ENCODE data around the gene HOOK2. TPM values are rescaled to one million over a fixed set of nuclear protein-coding genes. Genes with fewer than 3 reads are reported as not detected.

The HOOK2 gene
- total and polyA plus RNA-seq, 2 of the 13 experiments (the other 11 are each of a cell fraction or from before 2014, with no cell fraction given) = 9.2 to 12.9 TPM

DNA sequence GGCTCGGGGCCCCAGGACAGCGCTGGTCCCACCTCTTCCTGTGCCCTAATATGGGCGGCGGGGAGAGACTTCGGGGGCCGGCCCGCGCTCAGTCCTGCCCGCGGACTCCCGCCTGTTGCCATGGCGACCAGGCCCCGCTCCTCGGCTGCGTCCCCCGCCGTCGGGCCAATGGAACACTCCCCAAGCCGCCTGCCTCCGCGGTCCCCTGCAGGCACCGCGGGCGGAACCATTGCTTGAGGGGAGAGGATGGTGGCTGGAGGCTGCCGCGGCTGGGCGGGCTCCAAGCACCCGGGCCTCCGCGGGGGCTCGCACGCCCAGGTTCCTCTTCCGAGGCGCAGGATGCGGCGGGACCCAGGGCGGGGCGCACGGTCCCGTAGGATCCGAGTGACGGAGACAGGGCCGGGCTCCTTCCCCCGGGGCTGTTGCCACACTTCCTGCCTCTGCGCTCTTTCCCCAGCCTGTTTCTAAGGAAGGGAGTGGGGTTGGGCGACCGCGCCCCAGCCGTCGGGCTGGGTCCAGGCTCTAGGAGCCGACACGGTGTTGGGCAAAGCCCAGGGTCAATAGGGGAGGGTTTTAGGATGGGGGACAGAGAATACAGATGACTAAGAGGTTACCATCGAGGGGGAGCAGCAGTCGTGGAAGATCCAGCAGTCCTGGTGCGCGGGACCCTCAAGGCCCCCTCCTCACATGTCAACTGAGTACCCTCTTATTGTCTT is 14.7 kb upstream of the HOOK2 start (continued):
- no peak for TF ChIP-seq FOXA1 (IDR thresholded peaks at IDR 0.05)
- no peak for TF ChIP-seq FOXA1 (CRISPR knock-in tag; IDR thresholded peaks at IDR 0.05)
- TF ChIP-seq ZNF652 (CRISPR knock-in tag; IDR thresholded peaks at IDR 0.05; ENCODE audit: borderline replicate concordance, low read depth) = no peak
- TF ChIP-seq ZNF564 (CRISPR knock-in tag; IDR thresholded peaks at IDR 0.05) = no peak
- TF ChIP-seq SAP130 (CRISPR knock-in tag; IDR thresholded peaks at IDR 0.05; ENCODE audit: low read depth) = peak; percentile 80
- no peak for TF ChIP-seq KDM4B (CRISPR knock-in tag; IDR thresholded peaks at IDR 0.05)
- TF ChIP-seq ZNF280D (CRISPR knock-in tag; IDR thresholded peaks at IDR 0.05) = no peak
- TF ChIP-seq ZNF816 (CRISPR knock-in tag; IDR thresholded peaks at IDR 0.05; ENCODE audit: borderline replicate concordance) = no peak
- TF ChIP-seq EHMT2 (IDR thresholded peaks at IDR 0.05; ENCODE audit: borderline replicate concordance, low read depth, low read length) = no peak
- TF ChIP-seq RXRB (CRISPR knock-in tag; IDR thresholded peaks at IDR 0.05; ENCODE audit: borderline replicate concordance) = no peak
- no peak for TF ChIP-seq ZMYM4 (CRISPR knock-in tag; IDR thresholded peaks at IDR 0.05)
- TF ChIP-seq MAFK (conservative IDR thresholded peaks at IDR 0.05 in 1 of 2, IDR thresholded peaks at IDR 0.05 in 1 of 2; ENCODE audit: low read length in 2 of 2) = no peak
- TF ChIP-seq WIZ (CRISPR knock-in tag; IDR thresholded peaks at IDR 0.05) = no peak
- TF ChIP-seq ZNF567 (CRISPR knock-in tag; IDR thresholded peaks at IDR 0.05; ENCODE audit: borderline replicate concordance) = no peak
- no peak for TF ChIP-seq NRL (CRISPR knock-in tag; IDR thresholded peaks at IDR 0.05; ENCODE audit: borderline replicate concordance)
- no peak for TF ChIP-seq NR3C1 (CRISPR knock-in tag; IDR thresholded peaks at IDR 0.05)
- TF ChIP-seq ZC3H13 (CRISPR knock-in tag; IDR thresholded peaks at IDR 0.05) = peak; percentile 33; the same call in 1 of the 2 replicates
- TF ChIP-seq HOXA3 (CRISPR knock-in tag; IDR thresholded peaks at IDR 0.05) = no peak; the same call in 1 of the 2 replicates
- 0 out of 2 replicates have a peak, but pooled peaks have one; percentile 45 for TF ChIP-seq ZNF761 (CRISPR knock-in tag; conservative IDR thresholded peaks at IDR 0.05)
- no peak for TF ChIP-seq ZFP82 (CRISPR knock-in tag; IDR thresholded peaks at IDR 0.05; ENCODE audit: borderline replicate concordance)
- no peak for TF ChIP-seq ZNF317 (CRISPR knock-in tag; IDR thresholded peaks at IDR 0.05)
- no peak for TF ChIP-seq ZNF720 (CRISPR knock-in tag; IDR thresholded peaks at IDR 0.05)
- no peak for TF ChIP-seq NR2F1 (CRISPR knock-in tag; IDR thresholded peaks at IDR 0.05)
- TF ChIP-seq, protein P1, sequence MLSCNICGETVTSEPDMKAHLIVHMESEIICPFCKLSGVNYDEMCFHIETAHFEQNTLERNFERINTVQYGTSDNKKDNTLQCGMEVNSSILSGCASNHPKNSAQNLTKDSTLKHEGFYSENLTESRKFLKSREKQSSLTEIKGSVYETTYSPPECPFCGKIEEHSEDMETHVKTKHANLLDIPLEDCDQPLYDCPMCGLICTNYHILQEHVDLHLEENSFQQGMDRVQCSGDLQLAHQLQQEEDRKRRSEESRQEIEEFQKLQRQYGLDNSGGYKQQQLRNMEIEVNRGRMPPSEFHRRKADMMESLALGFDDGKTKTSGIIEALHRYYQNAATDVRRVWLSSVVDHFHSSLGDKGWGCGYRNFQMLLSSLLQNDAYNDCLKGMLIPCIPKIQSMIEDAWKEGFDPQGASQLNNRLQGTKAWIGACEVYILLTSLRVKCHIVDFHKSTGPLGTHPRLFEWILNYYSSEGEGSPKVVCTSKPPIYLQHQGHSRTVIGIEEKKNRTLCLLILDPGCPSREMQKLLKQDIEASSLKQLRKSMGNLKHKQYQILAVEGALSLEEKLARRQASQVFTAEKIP (CRISPR knock-in tag; IDR thresholded peaks at IDR 0.05; ENCODE audit: borderline replicate concordance) = no peak
- TF ChIP-seq TMF1 (CRISPR knock-in tag; IDR thresholded peaks at IDR 0.05; ENCODE audit: low read depth) = no peak
- TF ChIP-seq SOX6 (IDR thresholded peaks at IDR 0.05) = no peak
- TF ChIP-seq SOX6 (CRISPR knock-in tag; IDR thresholded peaks at IDR 0.05) = peak; percentile 22

Data from HepG2 (cell line).